Daoy (cell line): ENCODE measurements around the gene FBXW12. TPM values are rescaled to one million over a fixed set of nuclear protein-coding genes. Genes with fewer than 3 reads are reported as not detected.

Experiments used
- DNase-seq: peaks from one replicate; pipeline ENCODE4 v3.0.0-alpha.2; 2015; ENCODE audit warnings: low read depth
- total RNA-seq: library from RNA; depleted of rRNA; stranded (reverse); fragments of >200 nt; shearing (Covaris generic); gene quantifications from 2 replicates; pipeline ENCODE4 v1.2.3, GENCODE V29; 2014; rRNA removed

The FBXW12 gene
- total RNA-seq, 1 experiment from 2014 or later, result not detected

- DNase-seq, result no peak
Observed at GRCh38 chr3:48435223-48435595, 63.2 kb downstream of the FBXW12 start.

GRCh38 chr3:48435774-48436476 lies 63.9 kb downstream of the FBXW12 start:
- DNase-seq, result peak; percentile 83

- no peak for DNase-seq
Observed at GRCh38 chr3:48436477-48436787, 64.4 kb downstream of the FBXW12 start.

- DNase-seq, result no peak
Observed at GRCh38 chr3:48436855-48437254, 64.8 kb downstream of the FBXW12 start.

- DNase-seq, result no peak
Observed at GRCh38 chr3:48437812-48438211, 65.8 kb downstream of the FBXW12 start.

GRCh38 chr3:48439820-48440589 lies 68.0 kb downstream of the FBXW12 start, which contains the start of the genes CCDC51 and TMA7:
Gene CCDC51 (minus strand): TSS chr3:48440119. CDS start chr3:48435128, 4,991 bp downstream.
Gene TMA7 (plus strand): TSS chr3:48440257. CDS start chr3:48440297, 40 bp downstream.
- peak; percentile 96 for DNase-seq

- no peak for DNase-seq
Observed at GRCh38 chr3:48440590-48440958, 68.6 kb downstream of the FBXW12 start.

- DNase-seq, result no peak
Observed at GRCh38 chr3:48441940-48442339, 69.9 kb downstream of the FBXW12 start.

Other genes with a start within 250 kb of the FBXW12 start
- gene CDC25A, start 183.8 kb upstream of the FBXW12 start, total RNA-seq, result 37.1 and 39.7 TPM in 2 replicates
- gene CAMP, start 148.7 kb upstream of the FBXW12 start, total RNA-seq, result not detected in 2 replicates
- 4.5 and 5.1 TPM in 2 replicates for gene ZNF589, start 131.1 kb upstream of the FBXW12 start, total RNA-seq
- gene NME6, start 70.9 kb upstream of the FBXW12 start, total RNA-seq, result 17.7 and 22.3 TPM in 2 replicates
- gene SPINK8, start 38.6 kb upstream of the FBXW12 start, total RNA-seq, result not detected in 2 replicates
- gene PLXNB1, start 57.9 kb downstream of the FBXW12 start, total RNA-seq, result 11.3 and 11.5 TPM in 2 replicates
- gene CCDC51, start 67.9 kb downstream of the FBXW12 start, total RNA-seq, result 29.9 and 32.8 TPM in 2 replicates
- 444 and 464 TPM in 2 replicates for gene TMA7, start 68.0 kb downstream of the FBXW12 start, total RNA-seq
- gene ATRIP, start 74.5 kb downstream of the FBXW12 start, total RNA-seq, result 6.4 and 7.6 TPM in 2 replicates
- gene SHISA5, start 132.0 kb downstream of the FBXW12 start, total RNA-seq, result 55.2 and 59.1 TPM in 2 replicates
- 4.1 and 6.9 TPM in 2 replicates for gene PFKFB4, start 184.6 kb downstream of the FBXW12 start, total RNA-seq
- gene UCN2, start 191.6 kb downstream of the FBXW12 start, total RNA-seq, result 3.0 and 6.2 TPM in 2 replicates
- gene COL7A1, start 223.1 kb downstream of the FBXW12 start, total RNA-seq, result 107 and 154 TPM in 2 replicates
- 291 and 336 TPM in 2 replicates for gene UQCRC1, start 237.4 kb downstream of the FBXW12 start, total RNA-seq
- gene TMEM89, start 249.6 kb downstream of the FBXW12 start, total RNA-seq, result not detected in 2 replicates